Measurements from ENCODE around the gene CLHC1. TPM values are rescaled to one million over a fixed set of nuclear protein-coding genes. Genes with fewer than 3 reads are reported as not detected.
A peak's percentile ranks its signal among the peaks of the same experiment; 100 is the strongest.

CLHC1 gene
- total and polyA plus RNA-seq, 10 of the 15 experiments (the other 5 are each of a cell fraction or from before 2014, with no cell fraction given) = 2.6 to 6.8 (median 4.7) TPM

GRCh38 chr2:55134316-55134706 is 97.8 kb downstream of the CLHC1 start:
- ATAC-seq (peak; percentile 9), DNase-seq (ENCODE audit: low read depth, low spot score) (no peak), FAIRE-seq (no peak)
- H3K4me3 ChIP-seq = no peak overlapping the region; the same call in 1 of the 2 replicates
- H3K9ac ChIP-seq (ENCODE audit: control insufficient read depth, insufficient read depth, low read length) = no peak overlapping the region; the same call in 1 of the 2 replicates
- peak overlapping the region; percentile 59 for H3K27ac ChIP-seq (ENCODE audit: control insufficient read depth, insufficient read depth)
- POLR2A ChIA-PET = interaction anchor here (0.6 to 1.9 kb wide), 6 partner anchors 15 to 113 kb away, joined by 3 to 5 read pairs (median 3); no protein-coding TSS in a partner anchor
- WGBS (ENCODE audit: insufficient coverage, insufficient replicate concordance, low lambda C conversion rate, missing lambda C conversion rate) = 0% methylated on average over 1 of the region's 1 CpG
- CTCF ChIA-PET = interaction anchor here (0.9 to 2.2 kb wide), 6 partner anchors 13 to 234 kb away, joined by 3 to 5 read pairs (median 4); no protein-coding TSS in a partner anchor
- peak overlapping the region; percentile 94 for H2AFZ ChIP-seq (ENCODE audit: control insufficient read depth, low read depth, low read length)
- no peaks in the 10 kb centered on the region for H3K36me3 ChIP-seq (ENCODE audit: control insufficient read depth in 2 of 2, insufficient read depth in 2 of 2, low read length in 1 of 2)
- no peaks in the 10 kb centered on the region for H3K27me3 ChIP-seq (replicated peaks in 1 of 2; ENCODE audit: control insufficient read depth in 2 of 2, insufficient read depth in 2 of 2, low read length in 1 of 2)
- RAD21 ChIA-PET (ENCODE audit: unreplicated experiment) = interaction anchor here (0.9 to 1.4 kb wide), 2 partner anchors 17 to 121 kb away, joined by 4 to 9 read pairs; no protein-coding TSS in a partner anchor
- H4K20me1 ChIP-seq (ENCODE audit: control insufficient read depth, insufficient read depth) = no peaks in the 10 kb centered on the region
- H3K9me3 ChIP-seq (replicated peaks; ENCODE audit: control insufficient read depth, insufficient read depth, low read length) = no peaks in the 10 kb centered on the region; the same call in 2 of the 3 replicates
- H3K4me1 ChIP-seq (ENCODE audit: control insufficient read depth, insufficient read depth, low read length) = peaks cover 15% of the 10 kb centered on the region
- SMC1A ChIA-PET (ENCODE audit: uncharacterized antibody, unreplicated experiment) = interaction anchor here (0.7 to 2.4 kb wide), 10 partner anchors 8 to 156 kb away, joined by 3 to 7 read pairs (median 4); no protein-coding TSS in a partner anchor
- in situ Hi-C loops (cut with MboI) (no loop called here), intact Hi-C loops (cut with micrococcal nuclease; ENCODE audit: unreplicated experiment) (no loop called here)
- peak overlapping the region; percentile 96; the same call in 1 of the 2 replicates for H3K4me2 ChIP-seq (ENCODE audit: control insufficient read depth, insufficient read depth)
- no peaks in the 10 kb centered on the region for H3K79me2 ChIP-seq (ENCODE audit: control insufficient read depth, insufficient read depth, low read length)
- 0 out of 2 replicates have a peak, but pooled peaks have one; percentile 41 for TF ChIP-seq DPF2 (IDR thresholded peaks at IDR 0.05)
- TF ChIP-seq HDGF (IDR thresholded peaks at IDR 0.05) = no peak
- no TSS peak for BruUV-seq (replicated peaks)

- ChIA-PET POLR2A (interaction anchor here (0.7 to 1.9 kb wide), 4 partner anchors 14 to 113 kb away, joined by 3 to 6 read pairs (median 4); no protein-coding TSS in a partner anchor), CTCF (interaction anchor here (0.7 to 2.2 kb wide), 8 partner anchors 13 to 774 kb away, joined by 3 to 5 read pairs (median 4); no protein-coding TSS in a partner anchor), RAD21 (ENCODE audit: unreplicated experiment) (interaction anchor here (0.7 to 1.4 kb wide), 3 partner anchors 18 to 120 kb away, joined by 4 to 9 read pairs (median 4); partner anchors contain the start of gene RTN4), SMC1A (ENCODE audit: uncharacterized antibody, unreplicated experiment) (interaction anchor here (0.8 to 2.4 kb wide), 10 partner anchors 8 to 155 kb away, joined by 3 to 7 read pairs (median 3); no protein-coding TSS in a partner anchor)
- Histone ChIP-seq H3K4me1 (ENCODE audit: control insufficient read depth, insufficient read depth, low read length) (peaks cover 15% of the 10 kb centered on the region), H2AFZ (ENCODE audit: control insufficient read depth, low read depth, low read length) (peak overlapping the region; percentile 94), H3K4me2 (ENCODE audit: control insufficient read depth, insufficient read depth) (peak overlapping the region; percentile 96), H3K27ac (ENCODE audit: control insufficient read depth, insufficient read depth) (peak overlapping the region; percentile 59), H3K36me3 (ENCODE audit: control insufficient read depth in 2 of 2, insufficient read depth in 2 of 2, low read length in 1 of 2) (no peaks in the 10 kb centered on the region), H3K79me2 (ENCODE audit: control insufficient read depth, insufficient read depth, low read length) (no peaks in the 10 kb centered on the region), H3K9me3 (replicated peaks; ENCODE audit: control insufficient read depth, insufficient read depth, low read length) (no peaks in the 10 kb centered on the region; the same call in 2 of the 3 replicates), H3K9ac (ENCODE audit: control insufficient read depth, insufficient read depth, low read length) (peak overlapping the region; percentile 59), H3K27me3 (replicated peaks in 1 of 2; ENCODE audit: control insufficient read depth in 2 of 2, insufficient read depth in 2 of 2, low read length in 1 of 2) (no peaks in the 10 kb centered on the region), H4K20me1 (ENCODE audit: control insufficient read depth, insufficient read depth) (no peaks in the 10 kb centered on the region), H3K4me3 (peak overlapping the region; percentile 43; the same call in 1 of the 2 replicates)
- peak; percentile 92 for FAIRE-seq
- in situ Hi-C loops (cut with MboI) (no loop called here), intact Hi-C loops (cut with micrococcal nuclease; ENCODE audit: unreplicated experiment) (no loop called here)
- ATAC-seq = peak; percentile 93
- TSS peak; percentile 89 for BruUV-seq (replicated peaks)
- peak; percentile 60 for DNase-seq (ENCODE audit: low read depth, low spot score)
- 14% methylated on average over 10 of the region's 10 CpGs for WGBS (ENCODE audit: insufficient coverage, insufficient replicate concordance, low lambda C conversion rate, missing lambda C conversion rate)
- no peak for TF ChIP-seq MTA2 (IDR thresholded peaks at IDR 0.05; ENCODE audit: low read depth)
- TF ChIP-seq POLR2A (IDR thresholded peaks at IDR 0.05; ENCODE audit: low read depth, low read length) = peak; percentile 61
- TF ChIP-seq RELB (IDR thresholded peaks at IDR 0.05; ENCODE audit: low read depth) = peak; percentile 89
- 0 out of 2 replicates have a peak, but pooled peaks have one; percentile 24 for TF ChIP-seq ATF3 (IDR thresholded peaks at IDR 0.05; ENCODE audit: borderline replicate concordance, extremely low read depth, low read depth, low read length)
- 0 out of 2 replicates have a peak, but pooled peaks have one; percentile 43 for TF ChIP-seq GABPA (IDR thresholded peaks at IDR 0.05; ENCODE audit: low read depth)
- no peak for TF ChIP-seq HSF1 (IDR thresholded peaks at IDR 0.05; ENCODE audit: low read depth, low read length)
- no peak for TF ChIP-seq IRF3 (IDR thresholded peaks at IDR 0.05)
These were observed 98.4 kb downstream of the CLHC1 start for GRCh38 chr2:55133467-55134315.
